ENCODE results near the gene IMPDH2.

DNA sequence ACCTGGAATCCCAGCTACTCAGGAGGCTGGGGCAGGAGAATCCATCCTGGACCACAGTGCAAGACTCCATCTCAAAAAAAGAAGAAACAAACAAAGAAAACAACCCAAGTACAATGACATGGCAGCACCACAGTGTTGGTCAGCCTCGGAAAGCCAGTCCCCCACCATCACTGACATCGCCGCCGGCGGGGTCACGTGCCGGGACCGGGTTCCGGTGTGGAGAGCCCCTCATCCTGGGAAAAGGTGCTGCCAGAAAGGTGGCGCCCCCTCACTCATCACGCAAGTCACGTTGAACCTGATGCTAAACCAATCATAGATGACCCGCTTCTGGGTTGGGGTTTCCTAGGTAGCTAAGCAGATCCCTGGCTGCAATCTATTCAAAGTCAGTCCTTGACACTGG, 46.9 kb upstream of the IMPDH2 start:
- TF ChIP-seq, protein P1, sequence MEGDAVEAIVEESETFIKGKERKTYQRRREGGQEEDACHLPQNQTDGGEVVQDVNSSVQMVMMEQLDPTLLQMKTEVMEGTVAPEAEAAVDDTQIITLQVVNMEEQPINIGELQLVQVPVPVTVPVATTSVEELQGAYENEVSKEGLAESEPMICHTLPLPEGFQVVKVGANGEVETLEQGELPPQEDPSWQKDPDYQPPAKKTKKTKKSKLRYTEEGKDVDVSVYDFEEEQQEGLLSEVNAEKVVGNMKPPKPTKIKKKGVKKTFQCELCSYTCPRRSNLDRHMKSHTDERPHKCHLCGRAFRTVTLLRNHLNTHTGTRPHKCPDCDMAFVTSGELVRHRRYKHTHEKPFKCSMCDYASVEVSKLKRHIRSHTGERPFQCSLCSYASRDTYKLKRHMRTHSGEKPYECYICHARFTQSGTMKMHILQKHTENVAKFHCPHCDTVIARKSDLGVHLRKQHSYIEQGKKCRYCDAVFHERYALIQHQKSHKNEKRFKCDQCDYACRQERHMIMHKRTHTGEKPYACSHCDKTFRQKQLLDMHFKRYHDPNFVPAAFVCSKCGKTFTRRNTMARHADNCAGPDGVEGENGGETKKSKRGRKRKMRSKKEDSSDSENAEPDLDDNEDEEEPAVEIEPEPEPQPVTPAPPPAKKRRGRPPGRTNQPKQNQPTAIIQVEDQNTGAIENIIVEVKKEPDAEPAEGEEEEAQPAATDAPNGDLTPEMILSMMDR (IDR thresholded peaks at IDR 0.05; ENCODE audit: low read depth, low read length, poor library complexity, severe bottlenecking), result no peak
- TF ChIP-seq EZH2phosphoT487 (IDR thresholded peaks at IDR 0.05; ENCODE audit: borderline replicate concordance, low read length), result no peak
